ENCODE results near the gene RPL37A.
"Not testable (repeated sequence)": the region's sequence is repeated elsewhere in the genome, so short reads cannot be mapped to it uniquely, and the experiment has no call there.

RPL37A gene

GRCh38 chr2:216518566-216519119 is 20.0 kb downstream of the RPL37A start:
- DNase-seq = not testable (repeated sequence)

GRCh38 chr2:216519154-216519762 is 20.6 kb downstream of the RPL37A start:
- DNase-seq = peak; percentile 48 to 58

- no peak for DNase-seq
Observed at GRCh38 chr2:216520112-216520511, 21.5 kb downstream of the RPL37A start.

GRCh38 chr2:216522892-216523502 is 24.4 kb downstream of the RPL37A start:
- DNase-seq = no peak

- no peak for DNase-seq
Observed at GRCh38 chr2:216525972-216526371, 27.3 kb downstream of the RPL37A start.

- DNase-seq = no peak
Observed at GRCh38 chr2:216526939-216527338, 28.3 kb downstream of the RPL37A start.

GRCh38 chr2:216527600-216527999 is 29.0 kb downstream of the RPL37A start:
- no peak for DNase-seq

- DNase-seq = no peak
Observed at GRCh38 chr2:216532562-216532961, 33.9 kb downstream of the RPL37A start.

- no peak for DNase-seq
Observed at GRCh38 chr2:216533609-216534008, 35.0 kb downstream of the RPL37A start.

- DNase-seq = no peak
Observed at GRCh38 chr2:216534809-216535208, 36.2 kb downstream of the RPL37A start.

- no peak for DNase-seq
Observed at GRCh38 chr2:216535454-216535995, 36.9 kb downstream of the RPL37A start.

GRCh38 chr2:216536734-216537210 is 38.1 kb downstream of the RPL37A start:
- DNase-seq = no peak

- DNase-seq = no peak
Observed at GRCh38 chr2:216537366-216537765, 38.7 kb downstream of the RPL37A start.

- no peak for DNase-seq
Observed at GRCh38 chr2:216538538-216538937, 39.9 kb downstream of the RPL37A start.

GRCh38 chr2:216539120-216539519 is 40.5 kb downstream of the RPL37A start:
- no peak for DNase-seq

- no peak for DNase-seq
Observed at GRCh38 chr2:216539791-216540241, 41.2 kb downstream of the RPL37A start.

- DNase-seq = no peak
Observed at GRCh38 chr2:216540920-216541319, 42.3 kb downstream of the RPL37A start.

GRCh38 chr2:216541505-216541904 is 42.9 kb downstream of the RPL37A start:
- no peak for DNase-seq

GRCh38 chr2:216545359-216545758 is 46.7 kb downstream of the RPL37A start:
- no peak for DNase-seq

- DNase-seq = no peak
Observed at GRCh38 chr2:216546241-216546640, 47.6 kb downstream of the RPL37A start.

- DNase-seq = no peak
Observed at GRCh38 chr2:216546641-216547403, 48.2 kb downstream of the RPL37A start.

GRCh38 chr2:216548901-216549331 is 50.3 kb downstream of the RPL37A start:
- DNase-seq = no peak

Measured in stimulated activated CD4-positive, alpha-beta T cell treated with anti-CD3 and anti-CD28 coated beads, Interleukin-2, amount 100 ng/mL, for 24 hours (primary cell).